Activated CD8-positive, alpha-beta memory T cell treated with anti-CD3 and anti-CD28 coated beads for 24 hours (primary cell): ENCODE results near the gene PDCD11.

ENCODE experiments used
- DNase-seq: peaks from one replicate; pipeline ENCODE4 v3.0.0-alpha.2; 2020

The PDCD11 gene

DNA sequence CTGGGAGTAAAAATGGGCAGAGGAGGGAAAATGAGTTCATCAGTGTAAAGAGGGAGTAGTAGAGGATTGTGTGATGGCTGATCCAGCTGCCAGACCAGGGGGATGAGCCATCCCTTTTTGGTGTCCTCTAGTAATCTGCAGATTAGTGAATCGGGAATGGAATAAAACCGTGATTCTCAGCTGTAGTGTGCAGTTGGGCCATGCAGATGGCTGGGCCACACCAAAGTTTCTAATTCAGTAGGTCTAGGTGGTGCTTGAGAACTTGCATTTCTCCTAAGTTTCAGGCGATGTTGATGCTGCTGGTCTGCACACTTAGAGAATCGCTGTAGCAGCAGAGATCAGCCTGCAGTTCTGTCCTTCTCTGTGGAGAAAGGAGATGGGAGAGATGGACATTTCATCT, 22.7 kb downstream of the PDCD11 start:
- no peak for DNase-seq

GRCh38 chr10:103423748-103424147, 27.3 kb downstream of the PDCD11 start:
- no peak for DNase-seq

DNA sequence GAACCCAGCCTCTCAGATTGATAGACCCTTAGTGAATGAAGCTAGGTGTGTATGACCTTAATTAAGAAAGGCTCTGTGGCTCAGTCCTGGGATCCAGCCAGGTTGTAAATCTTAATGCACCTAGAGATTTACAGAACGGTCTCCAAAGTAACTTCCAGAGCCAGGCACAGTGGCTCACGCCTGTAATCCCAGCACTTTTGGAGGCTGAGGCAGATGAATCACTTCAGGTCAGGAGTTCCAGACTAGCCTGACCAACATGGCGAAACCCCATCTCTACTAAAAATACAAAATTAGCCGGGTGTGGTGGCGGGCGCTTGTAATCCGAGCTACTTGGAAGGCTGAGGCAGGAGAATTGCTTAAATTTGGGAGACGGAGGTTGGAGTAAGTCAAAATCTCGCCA, 31.4 kb downstream of the PDCD11 start:
- no peak for DNase-seq

- DNase-seq: no peak
Measured at GRCh38 chr10:103428989-103429643, 32.7 kb downstream of the PDCD11 start.

DNA sequence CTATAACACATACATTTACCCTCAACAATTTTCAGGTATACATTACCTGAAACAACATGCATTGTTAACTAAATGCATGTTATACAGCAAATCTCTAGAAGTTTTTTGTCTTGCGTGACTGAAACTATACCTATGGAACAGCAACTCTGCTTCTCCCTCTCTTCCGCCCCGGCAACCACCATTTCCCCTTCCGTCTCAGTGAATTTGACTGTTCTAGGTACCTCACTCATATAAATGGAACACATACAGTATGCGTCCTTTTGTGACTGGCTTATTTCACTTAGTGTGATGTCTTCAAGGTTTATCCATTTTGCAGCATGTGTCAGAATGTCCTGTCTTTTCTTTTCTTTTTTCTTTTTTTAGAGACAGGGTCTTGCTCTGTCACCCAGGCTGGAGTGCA, 33.2 kb downstream of the PDCD11 start:
- DNase-seq: no peak

DNA sequence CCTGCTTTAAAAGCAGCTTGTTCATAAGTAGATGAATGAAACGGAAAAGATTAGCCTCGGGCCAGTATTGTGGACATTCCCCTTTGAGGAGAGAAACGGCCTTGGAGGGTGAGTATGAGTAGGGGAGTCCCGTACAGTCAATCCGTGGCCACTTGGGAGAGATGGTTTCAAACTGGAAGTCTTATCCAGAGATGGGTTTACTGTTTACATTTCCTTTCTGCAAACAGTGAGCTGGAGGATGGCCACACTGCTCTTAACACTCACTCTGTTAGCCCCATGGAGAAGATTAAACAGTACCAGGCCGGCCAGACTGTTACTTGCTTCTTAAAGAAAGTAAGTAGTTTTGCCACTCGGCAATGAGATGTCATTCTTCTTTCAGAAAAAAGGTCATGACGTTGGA, 35.5 kb downstream of the PDCD11 start:
- no peak for DNase-seq

- DNase-seq: no peak
Measured at GRCh38 chr10:103433858-103434257, 37.4 kb downstream of the PDCD11 start.

- no peak for DNase-seq
Measured at GRCh38 chr10:103439776-103440175, 43.4 kb downstream of the PDCD11 start.

- no peak for DNase-seq
Measured at GRCh38 chr10:103440416-103440815, 44.0 kb downstream of the PDCD11 start.

DNA sequence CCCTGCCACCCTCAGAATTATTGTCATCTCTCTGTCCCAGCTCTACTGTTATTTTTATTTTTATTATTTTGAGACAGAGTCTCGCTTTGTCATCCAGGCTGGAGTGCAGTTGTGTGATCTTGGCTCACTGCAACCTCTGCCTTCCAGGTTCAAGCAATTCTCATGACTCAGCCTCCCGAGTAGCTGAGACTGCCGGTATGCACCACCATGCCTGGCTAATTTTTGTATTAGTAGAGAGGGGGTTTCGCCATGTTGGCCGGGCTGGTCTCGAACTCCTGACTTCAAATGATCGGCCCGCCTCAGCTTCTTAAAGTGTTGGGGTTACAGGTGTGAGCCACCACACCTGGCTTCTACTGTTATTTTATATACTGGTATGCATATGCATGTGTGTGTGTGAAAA, 44.8 kb downstream of the PDCD11 start:
- DNase-seq: no peak

DNA sequence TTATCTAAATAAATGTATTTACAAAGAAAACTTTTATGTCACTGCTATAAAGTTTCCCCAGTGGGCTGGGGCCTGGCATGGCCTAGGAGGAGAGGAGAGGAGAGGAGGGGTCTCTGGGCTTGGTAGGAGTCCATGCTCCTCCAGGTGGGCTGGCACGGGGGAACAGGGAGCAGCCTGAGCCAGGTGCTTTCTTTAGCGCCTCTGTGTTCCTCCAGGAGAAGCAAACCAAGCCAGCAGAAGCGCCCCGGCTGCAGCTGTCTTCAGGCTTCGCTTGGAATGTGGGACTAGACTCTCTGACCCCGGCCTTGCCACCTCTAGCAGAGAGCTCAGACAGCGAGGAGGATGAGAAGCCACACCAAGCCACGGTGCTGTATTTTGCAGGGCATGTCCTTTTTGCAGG, 45.2 kb downstream of the PDCD11 start:
- no peak for DNase-seq

DNA sequence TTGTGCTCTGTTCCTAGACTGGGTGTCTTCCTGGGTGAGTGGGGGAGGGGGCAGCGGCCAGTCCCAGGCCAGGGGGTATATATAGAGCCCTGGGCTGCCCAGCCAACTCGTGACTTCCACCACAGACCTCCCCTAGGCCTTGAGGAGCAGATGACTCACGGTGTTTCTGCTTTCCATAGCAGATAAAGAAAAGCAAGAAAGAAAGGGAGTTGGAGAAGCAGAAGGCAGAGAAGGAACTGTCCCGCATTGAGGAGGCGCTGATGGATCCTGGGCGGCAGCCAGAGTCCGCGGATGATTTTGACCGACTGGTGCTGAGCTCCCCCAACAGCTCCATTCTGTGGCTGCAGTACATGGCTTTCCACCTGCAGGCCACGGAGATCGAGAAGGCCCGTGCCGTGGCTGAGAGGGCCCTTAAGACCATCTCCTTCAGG, 45.6 kb downstream of the PDCD11 start:
- DNase-seq: no peak

DNA sequence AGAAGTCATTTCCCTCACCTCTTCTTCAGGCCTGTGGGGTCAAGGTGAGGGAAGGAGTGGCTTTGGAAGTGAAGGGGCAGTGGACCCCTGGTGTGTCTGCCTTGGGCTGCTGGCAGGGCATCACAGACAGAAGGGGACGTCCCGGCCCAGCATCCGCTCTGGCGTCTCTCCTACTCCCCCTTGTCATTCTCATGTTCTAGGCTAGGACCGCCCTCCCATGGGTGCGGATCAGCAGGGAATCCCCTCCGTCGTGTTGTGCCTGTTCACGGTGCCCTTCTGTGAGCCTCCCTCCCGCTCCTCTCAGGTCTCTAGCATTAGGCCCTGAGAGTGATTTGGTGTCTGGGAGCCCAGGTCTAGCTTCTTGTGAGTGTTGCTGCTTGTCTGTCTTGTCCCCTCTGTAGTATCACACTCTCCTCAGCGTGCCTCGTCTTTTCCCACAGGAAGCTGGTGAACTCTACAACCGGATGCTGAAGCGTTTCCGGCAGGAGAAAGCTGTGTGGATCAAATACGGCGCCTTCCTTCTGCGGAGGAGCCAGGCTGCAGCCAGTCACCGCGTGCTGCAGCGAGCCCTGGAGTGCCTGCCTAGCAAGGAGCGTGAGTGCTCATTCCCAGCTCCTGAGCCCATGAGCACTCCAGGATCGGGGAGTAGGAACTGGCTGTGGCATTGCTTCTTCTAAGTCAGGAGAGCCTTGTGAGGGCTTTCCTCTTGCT, 47.2 kb downstream of the PDCD11 start:
- no peak for DNase-seq

DNA sequence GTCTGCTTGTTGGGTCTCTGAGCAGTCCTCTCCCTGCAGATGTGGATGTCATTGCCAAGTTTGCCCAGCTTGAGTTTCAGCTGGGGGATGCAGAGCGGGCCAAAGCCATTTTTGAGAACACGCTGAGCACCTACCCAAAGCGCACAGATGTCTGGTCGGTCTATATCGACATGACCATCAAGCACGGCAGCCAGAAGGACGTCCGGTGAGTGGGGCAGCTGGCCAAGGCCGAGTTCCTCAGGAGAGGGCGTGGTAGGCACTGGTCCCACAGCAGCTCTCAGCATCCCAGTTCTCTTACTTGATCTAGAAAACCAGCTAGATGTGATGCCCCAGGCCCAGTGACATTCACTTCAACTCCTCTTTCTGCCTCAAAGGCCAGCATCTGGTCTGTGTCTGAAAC, 48.1 kb downstream of the PDCD11 start:
- no peak for DNase-seq

DNA sequence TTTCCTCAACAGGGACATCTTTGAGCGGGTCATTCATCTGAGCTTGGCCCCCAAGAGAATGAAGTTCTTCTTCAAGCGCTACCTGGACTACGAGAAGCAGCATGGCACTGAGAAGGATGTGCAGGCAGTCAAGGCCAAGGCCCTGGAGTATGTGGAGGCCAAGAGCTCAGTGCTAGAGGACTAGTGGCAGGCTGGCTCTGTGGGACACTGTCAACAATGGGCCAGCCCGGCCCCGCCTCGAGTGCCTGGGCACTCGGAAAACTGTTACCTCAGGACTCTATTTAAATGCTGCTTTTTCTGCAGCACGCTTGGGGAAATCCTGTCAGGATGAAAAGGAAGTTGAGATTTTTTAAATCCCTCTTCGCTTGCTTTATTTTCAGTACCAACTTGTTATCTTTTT, 48.9 kb downstream of the PDCD11 start:
- no peak for DNase-seq

GRCh38 chr10:103445767-103446567, 49.5 kb downstream of the PDCD11 start:
- DNase-seq: no peak

DNA sequence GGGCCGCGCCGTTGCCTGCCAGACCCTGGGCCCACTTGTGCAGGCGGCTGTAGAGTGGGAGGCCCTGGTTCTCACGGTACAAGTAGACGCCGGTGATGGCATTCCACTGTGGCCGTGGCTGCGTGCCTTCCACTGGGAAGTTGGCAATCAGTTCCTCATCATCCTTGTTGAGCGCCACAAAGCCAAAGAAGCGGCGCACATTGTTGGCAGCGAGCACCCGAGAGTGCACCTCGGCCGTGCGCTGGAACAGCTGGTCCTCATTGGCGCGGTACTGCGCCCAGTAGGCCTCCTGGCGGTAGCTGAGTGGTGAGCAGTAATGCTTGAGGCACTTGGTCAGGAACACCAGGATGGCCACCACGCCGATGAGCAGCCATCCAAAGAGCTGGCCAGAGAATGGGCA, 50.8 kb downstream of the PDCD11 start:
- DNase-seq: no peak

- DNase-seq: no peak
Measured at GRCh38 chr10:103448746-103449145, 52.3 kb downstream of the PDCD11 start.

- DNase-seq: no peak
Measured at GRCh38 chr10:103449208-103450144, 53.0 kb downstream of the PDCD11 start.

DNA sequence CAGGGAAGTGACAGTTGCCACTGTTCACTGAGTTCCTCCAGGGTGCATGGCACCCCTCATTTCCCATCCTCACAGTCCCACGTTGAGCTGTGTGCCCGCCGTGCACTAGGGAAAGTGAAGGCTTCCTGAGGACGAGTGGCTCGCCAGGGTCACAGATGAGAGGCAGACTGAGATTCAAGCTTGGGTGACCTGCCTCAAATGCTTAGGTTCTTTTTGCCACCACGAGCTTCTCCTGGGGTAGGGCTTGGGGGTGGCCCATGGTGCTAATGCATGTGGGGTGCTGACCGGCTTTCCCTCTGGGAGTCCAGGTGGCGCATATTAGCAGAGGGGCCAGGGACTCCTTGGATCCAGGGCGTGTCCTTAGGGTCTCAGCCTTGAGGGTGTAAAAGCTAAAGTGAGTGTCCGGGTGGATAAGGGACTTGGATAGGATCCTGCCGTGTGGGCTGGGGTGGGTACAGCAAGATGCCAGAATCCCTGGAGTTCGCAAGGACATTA, 53.8 kb downstream of the PDCD11 start:
- DNase-seq: no peak

DNA sequence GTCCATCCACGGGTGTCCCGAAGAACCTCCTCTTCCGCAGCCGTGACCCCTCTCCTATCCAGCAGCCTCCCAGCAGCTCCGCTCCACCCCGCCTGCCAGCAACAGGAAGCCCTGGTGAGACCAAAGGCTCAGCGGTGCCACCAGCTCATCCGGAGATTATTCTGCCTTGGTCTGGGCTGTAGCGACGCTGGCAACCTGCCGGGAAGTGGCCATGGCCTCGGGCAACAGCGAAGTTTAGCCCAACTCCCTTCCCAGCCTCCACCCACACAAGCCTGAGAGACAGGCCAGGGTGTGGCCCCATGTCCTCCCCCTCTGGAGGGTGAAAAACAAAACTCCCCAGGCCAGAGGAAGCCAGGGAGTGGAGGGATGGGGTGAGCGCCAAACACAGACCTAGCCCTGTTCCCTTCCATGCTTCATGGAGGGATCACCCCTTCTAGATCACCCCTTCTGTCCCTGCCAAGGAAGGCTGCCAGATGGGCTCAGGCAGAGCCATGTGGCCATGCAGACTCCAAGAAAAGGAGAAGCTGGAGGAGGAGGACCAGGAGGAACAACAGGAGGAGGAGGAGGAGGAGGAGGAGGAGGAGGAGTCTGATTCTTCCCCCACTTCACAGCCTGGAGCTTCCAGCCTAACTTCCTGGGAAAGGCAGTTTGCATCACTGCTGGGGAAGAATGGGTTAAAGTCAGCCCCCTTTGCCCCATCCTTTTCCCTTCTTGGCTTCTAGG, 54.8 kb downstream of the PDCD11 start:
- peak; percentile 68 for DNase-seq
